K562 (cell line): Measurements from ENCODE around the gene PPP1CA. TPM values are rescaled to one million over a fixed set of nuclear protein-coding genes. Genes with fewer than 3 reads are reported as not detected.

Experiments used
- AFF1 ChIP-seq, 2 experiments: fragments of 450-650 bp; IDR thresholded peaks; 2 replicates each; pipeline ENCODE4 v1.6.1; 2018; ENCODE audit warnings: mild to moderate bottlenecking in 2 of 2, low read depth in 1 of 2; ENCODE audit not compliant: partially characterized antibody in 2 of 2
- BMI1 ChIP-seq: fragments of 150-350 bp; IDR thresholded peaks from 2 replicates; pipeline ENCODE4 v1.6.1; 2014; ENCODE audit warnings: low read length
- CHD2 ChIP-seq: IDR thresholded peaks from 2 replicates; pipeline ENCODE4 v1.6.1; 2011; ENCODE audit warnings: low read depth, low read length
- CREM ChIP-seq: IDR thresholded peaks from 2 replicates; pipeline ENCODE4 v1.6.1; 2014; ENCODE audit warnings: antibody characterized with exemption, low read depth
- ETV1 ChIP-seq: fragments of 450-650 bp; conservative IDR thresholded peaks from 2 replicates; pipeline ENCODE4 v1.6.1; 2016; ENCODE audit warnings: missing genetic modification characterization, control low read depth, low read depth, missing compliant biosample characterization
- IRF2 ChIP-seq: sonication (generic); formaldehyde crosslinking; IDR thresholded peaks from 2 replicates; pipeline ENCODE4 v1.8.1; 2022; ENCODE audit warnings: mild to moderate bottlenecking, missing genetic modification reagents
- POLR2A ChIP-seq: fragments of 450-650 bp; conservative IDR thresholded peaks from 2 replicates; pipeline ENCODE4 v1.6.1; 2016
- RAD21 ChIP-seq, 2 experiments: fragments of 250-450 bp in 1 of 2; fragments of 450-650 bp in 1 of 2; sonication (Bioruptor Pico) in 1 of 2; formaldehyde crosslinking in 1 of 2; IDR thresholded peaks in 1 of 2; conservative IDR thresholded peaks in 1 of 2; 2 replicates each; pipeline versions ENCODE4 v1.4.0 to v1.8.0; 2020 to 2022; ENCODE audit warnings: mild to moderate bottlenecking in 2 of 2, moderate library complexity in 1 of 2
- SMARCA4 ChIP-seq: fragments of 450-650 bp; IDR thresholded peaks from 2 replicates; pipeline ENCODE4 v1.6.1; 2016
- SP1 ChIP-seq: sonication (generic); formaldehyde crosslinking; IDR thresholded peaks from 2 replicates; pipeline ENCODE4 v1.8.1; 2022; ENCODE audit warnings: mild to moderate bottlenecking, missing genetic modification reagents
- THRAP3 ChIP-seq: fragments of 450-650 bp; IDR thresholded peaks from 2 replicates; pipeline ENCODE4 v1.6.1; 2016; ENCODE audit warnings: mild to moderate bottlenecking, inconsistent platforms, borderline replicate concordance
- TSHZ1 ChIP-seq: fragments of 250-450 bp; sonication (Bioruptor Pico); IDR thresholded peaks from 2 replicates; pipeline ENCODE4 v1.4.0; 2020; ENCODE audit warnings: mild to moderate bottlenecking, moderate library complexity
- ZFP30 ChIP-seq: fragments of 250-450 bp; sonication (Bioruptor Pico); IDR thresholded peaks from 2 replicates; pipeline ENCODE4 v1.8.0; 2022; ENCODE audit warnings: moderate library complexity, mild to moderate bottlenecking, inconsistent platforms, borderline replicate concordance
- ZNF444 ChIP-seq: fragments of 250-450 bp; sonication (Bioruptor Pico); IDR thresholded peaks from 2 replicates; pipeline ENCODE4 v1.4.0; 2020; ENCODE audit warnings: mild to moderate bottlenecking, moderate library complexity
- ZNF639 ChIP-seq, 2 experiments: fragments of 200-800 bp in 1 of 2; sonication (Bioruptor generic) in 1 of 2; sonication (generic) in 1 of 2; formaldehyde crosslinking in 1 of 2; IDR thresholded peaks in 1 of 2; conservative IDR thresholded peaks in 1 of 2; 2 replicates each; pipeline versions ENCODE4 v1.5.0 to v1.6.1; 2016 to 2020; ENCODE audit warnings: missing compliant biosample characterization in 1 of 2, missing genetic modification characterization in 1 of 2, missing genetic modification reagents in 1 of 2
- polyA plus RNA-seq, 8 experiments: library from polyadenylated mRNA; depleted of rRNA in 4 of 8; stranded (reverse) in 5 of 8; unstranded in 3 of 8; fragments of >200 nt; fragmentation: Nextera tagmentation in 2 of 8; fragmentation: Illumina TruSeq in 1 of 8; extraction: Ambion mirVana in 2 of 8; extraction: Trizol in 1 of 8; gene quantifications; 2 replicates each; pipeline versions ENCODE4 v1.2.1 to v1.2.3, GENCODE V29; 2011 to 2014; ENCODE audit warnings: inconsistent platforms in 1 of 8, missing spikeins in 1 of 8
- total RNA-seq, 7 experiments: library from RNA; depleted of rRNA in 6 of 7; stranded (reverse); fragments of >200 nt in 6 of 7; fragmentation: Illumina TruSeq in 2 of 7; extraction: Trizol in 2 of 7; gene quantifications; 2 replicates each; pipeline versions ENCODE4 v1.2.1 to v1.2.3, GENCODE V29; 2011 to 2021; ENCODE audit warnings: low replicate concordance in 1 of 7
- TF ChIP-seq, protein P1 (sequence below): IDR thresholded peaks from 2 replicates; pipeline ENCODE4 v1.6.1; 2016; ENCODE audit warnings: missing genetic modification characterization, missing compliant biosample characterization

PPP1CA gene
- total and polyA plus RNA-seq, 9 of the 15 experiments (the other 6 are each of a cell fraction or from before 2014, with no cell fraction given): 18.2 to 242 (median 188) TPM

DNA sequence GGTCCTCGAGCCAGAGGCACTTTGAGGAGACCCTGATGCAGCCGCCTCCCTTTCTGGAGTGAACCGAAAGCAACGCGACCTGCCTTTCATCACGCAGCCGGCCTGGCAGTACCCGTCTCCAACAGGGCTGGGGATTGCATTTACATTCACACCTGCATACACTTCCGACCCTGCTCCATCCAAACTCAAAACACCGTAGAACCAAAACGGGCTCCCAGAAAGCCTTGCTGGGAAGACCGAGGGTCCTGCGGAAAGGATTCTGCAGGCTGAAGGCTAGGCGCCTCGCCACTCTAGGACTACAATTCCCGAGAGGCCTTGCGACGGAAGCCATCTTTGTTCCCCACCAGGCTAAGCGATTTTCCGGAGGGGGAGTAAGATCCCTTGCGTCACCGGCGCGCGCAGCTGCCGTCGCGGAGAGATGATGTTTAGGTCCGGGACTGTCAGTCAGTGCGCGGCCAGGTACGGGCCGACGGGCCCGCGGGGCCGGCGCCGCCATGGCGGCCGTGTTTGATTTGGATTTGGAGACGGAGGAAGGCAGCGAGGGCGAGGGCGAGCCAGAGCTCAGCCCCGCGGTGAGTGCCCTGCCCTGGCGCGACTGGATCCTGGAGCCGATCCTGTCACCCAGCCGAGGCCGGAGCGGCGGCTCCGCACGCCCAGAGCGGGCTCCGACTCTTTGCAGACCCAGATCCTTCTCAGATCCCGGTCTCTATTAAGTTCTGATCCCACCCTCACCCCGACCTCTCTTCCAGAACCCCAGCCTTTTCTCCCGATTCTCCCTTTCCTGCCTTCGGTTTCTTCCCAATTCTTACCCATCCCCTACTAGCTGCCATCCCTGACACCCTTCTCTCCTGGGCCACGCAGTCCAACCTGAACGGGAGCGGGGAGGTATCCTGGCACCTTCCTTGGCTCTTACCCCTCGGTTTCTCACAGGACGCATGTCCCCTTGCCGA is 26.7 kb upstream of the PPP1CA start, which contains the start of gene RPS6KB2 (continued):
- peak in 1 of 2 experiments; percentile 95 for TF ChIP-seq AFF1 (IDR thresholded peaks at IDR 0.05; ENCODE audit: low read depth in 1 of 2, partially characterized antibody in 2 of 2)
- TF ChIP-seq SP1 (CRISPR knock-in tag): peak; percentile 91
- TF ChIP-seq ZNF639 (CRISPR knock-in tag; conservative IDR thresholded peaks at IDR 0.05 in 1 of 2, IDR thresholded peaks at IDR 0.05 in 1 of 2): peak in 1 of 2 experiments; percentile 89; a peak in 2 of 4 replicates
- TF ChIP-seq ZFP30 (CRISPR knock-in tag): no peak
- no peak for TF ChIP-seq TSHZ1
- no peak for TF ChIP-seq BMI1
- peak; percentile 77; the same call in 1 of the 2 replicates for TF ChIP-seq ETV1 (tag)
- peak; percentile 100 for TF ChIP-seq CREM
- TF ChIP-seq SMARCA4: no peak
- TF ChIP-seq ZNF444 (CRISPR knock-in tag): no peak
- TF ChIP-seq RAD21 (CRISPR knock-in tag; conservative IDR thresholded peaks at IDR 0.05 in 1 of 2, IDR thresholded peaks at IDR 0.05 in 1 of 2): no peak
- TF ChIP-seq THRAP3: no peak
- TF ChIP-seq POLR2A: peak; percentile 89
- no peak for TF ChIP-seq IRF2 (CRISPR knock-in tag)
- TF ChIP-seq, protein P1, sequence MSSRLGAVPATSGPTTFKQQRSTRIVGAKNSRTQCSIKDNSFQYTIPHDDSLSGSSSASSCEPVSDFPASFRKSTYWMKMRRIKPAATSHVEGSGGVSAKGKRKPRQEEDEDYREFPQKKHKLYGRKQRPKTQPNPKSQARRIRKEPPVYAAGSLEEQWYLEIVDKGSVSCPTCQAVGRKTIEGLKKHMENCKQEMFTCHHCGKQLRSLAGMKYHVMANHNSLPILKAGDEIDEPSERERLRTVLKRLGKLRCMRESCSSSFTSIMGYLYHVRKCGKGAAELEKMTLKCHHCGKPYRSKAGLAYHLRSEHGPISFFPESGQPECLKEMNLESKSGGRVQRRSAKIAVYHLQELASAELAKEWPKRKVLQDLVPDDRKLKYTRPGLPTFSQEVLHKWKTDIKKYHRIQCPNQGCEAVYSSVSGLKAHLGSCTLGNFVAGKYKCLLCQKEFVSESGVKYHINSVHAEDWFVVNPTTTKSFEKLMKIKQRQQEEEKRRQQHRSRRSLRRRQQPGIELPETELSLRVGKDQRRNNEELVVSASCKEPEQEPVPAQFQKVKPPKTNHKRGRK: no peak
- no peak for TF ChIP-seq CHD2
